ENCODE data around the gene PCSK5.

DNA sequence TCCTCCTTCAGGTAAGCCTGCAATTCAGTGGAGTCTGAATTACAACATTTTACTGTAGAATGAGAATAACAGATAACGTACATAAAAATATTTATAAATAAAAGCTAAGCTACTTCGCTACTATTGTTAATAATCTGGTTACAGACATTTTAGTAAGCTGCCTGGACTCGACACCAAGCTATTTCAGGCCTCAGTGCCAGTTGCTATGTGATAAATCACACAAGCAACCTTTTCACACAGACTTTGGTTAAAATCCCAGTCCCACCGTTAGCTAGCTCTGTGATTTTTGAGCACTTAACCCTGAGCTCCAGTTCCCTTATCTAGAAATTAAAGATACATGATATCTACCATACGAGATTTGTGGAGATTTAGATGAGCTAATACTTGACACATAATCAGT, 403.8 kb downstream of the PCSK5 start:
- TF ChIP-seq, protein P1, sequence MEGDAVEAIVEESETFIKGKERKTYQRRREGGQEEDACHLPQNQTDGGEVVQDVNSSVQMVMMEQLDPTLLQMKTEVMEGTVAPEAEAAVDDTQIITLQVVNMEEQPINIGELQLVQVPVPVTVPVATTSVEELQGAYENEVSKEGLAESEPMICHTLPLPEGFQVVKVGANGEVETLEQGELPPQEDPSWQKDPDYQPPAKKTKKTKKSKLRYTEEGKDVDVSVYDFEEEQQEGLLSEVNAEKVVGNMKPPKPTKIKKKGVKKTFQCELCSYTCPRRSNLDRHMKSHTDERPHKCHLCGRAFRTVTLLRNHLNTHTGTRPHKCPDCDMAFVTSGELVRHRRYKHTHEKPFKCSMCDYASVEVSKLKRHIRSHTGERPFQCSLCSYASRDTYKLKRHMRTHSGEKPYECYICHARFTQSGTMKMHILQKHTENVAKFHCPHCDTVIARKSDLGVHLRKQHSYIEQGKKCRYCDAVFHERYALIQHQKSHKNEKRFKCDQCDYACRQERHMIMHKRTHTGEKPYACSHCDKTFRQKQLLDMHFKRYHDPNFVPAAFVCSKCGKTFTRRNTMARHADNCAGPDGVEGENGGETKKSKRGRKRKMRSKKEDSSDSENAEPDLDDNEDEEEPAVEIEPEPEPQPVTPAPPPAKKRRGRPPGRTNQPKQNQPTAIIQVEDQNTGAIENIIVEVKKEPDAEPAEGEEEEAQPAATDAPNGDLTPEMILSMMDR (IDR thresholded peaks at IDR 0.05; ENCODE audit: low read depth, low read length, missing input control) = no peak
- TF ChIP-seq TAF1 (conservative IDR thresholded peaks at IDR 0.05) (no peak), NR2F2 (IDR thresholded peaks at IDR 0.05) (no peak), FOXA1 (IDR thresholded peaks at IDR 0.05) (no peak), SP1 (IDR thresholded peaks at IDR 0.05) (no peak)
- TF ChIP-seq, protein P2, sequence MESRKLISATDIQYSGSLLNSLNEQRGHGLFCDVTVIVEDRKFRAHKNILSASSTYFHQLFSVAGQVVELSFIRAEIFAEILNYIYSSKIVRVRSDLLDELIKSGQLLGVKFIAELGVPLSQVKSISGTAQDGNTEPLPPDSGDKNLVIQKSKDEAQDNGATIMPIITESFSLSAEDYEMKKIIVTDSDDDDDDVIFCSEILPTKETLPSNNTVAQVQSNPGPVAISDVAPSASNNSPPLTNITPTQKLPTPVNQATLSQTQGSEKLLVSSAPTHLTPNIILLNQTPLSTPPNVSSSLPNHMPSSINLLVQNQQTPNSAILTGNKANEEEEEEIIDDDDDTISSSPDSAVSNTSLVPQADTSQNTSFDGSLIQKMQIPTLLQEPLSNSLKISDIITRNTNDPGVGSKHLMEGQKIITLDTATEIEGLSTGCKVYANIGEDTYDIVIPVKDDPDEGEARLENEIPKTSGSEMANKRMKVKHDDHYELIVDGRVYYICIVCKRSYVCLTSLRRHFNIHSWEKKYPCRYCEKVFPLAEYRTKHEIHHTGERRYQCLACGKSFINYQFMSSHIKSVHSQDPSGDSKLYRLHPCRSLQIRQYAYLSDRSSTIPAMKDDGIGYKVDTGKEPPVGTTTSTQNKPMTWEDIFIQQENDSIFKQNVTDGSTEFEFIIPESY (IDR thresholded peaks at IDR 0.05) = no peak
